ENCODE data around the gene LCE3D.
"Not testable (repeated sequence)": the region's sequence is repeated elsewhere in the genome, so short reads cannot be mapped to it uniquely, and the experiment has no call there.

LCE3D gene, protein sequence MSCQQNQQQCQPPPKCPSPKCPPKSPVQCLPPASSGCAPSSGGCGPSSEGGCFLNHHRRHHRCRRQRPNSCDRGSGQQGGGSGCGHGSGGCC

DNA sequence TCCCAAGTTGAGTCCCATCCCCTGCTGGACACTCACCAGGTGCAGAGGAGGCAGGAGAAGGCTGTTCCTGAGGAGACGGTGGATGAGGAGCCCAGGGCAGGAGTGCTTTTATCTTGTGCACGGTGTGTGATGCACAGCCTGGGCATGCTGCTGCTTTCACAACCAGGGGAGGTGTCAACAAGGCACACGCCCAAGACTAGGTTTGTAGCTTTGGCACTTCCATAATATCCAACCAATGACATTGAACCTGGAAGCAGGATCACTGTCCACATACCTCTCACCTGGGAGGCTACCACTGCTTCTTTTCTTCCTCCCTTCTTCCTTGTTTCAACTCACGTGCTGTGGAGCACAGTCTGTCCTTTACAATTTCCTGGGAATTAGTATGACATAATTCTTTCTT is at the start of gene LCE3D:
LCE3D (minus strand) TSS at position 84 of the 400 bp plus-strand sequence. CDS start 580 bp downstream, outside the sequence.
- DNase-seq: no peak

DNA sequence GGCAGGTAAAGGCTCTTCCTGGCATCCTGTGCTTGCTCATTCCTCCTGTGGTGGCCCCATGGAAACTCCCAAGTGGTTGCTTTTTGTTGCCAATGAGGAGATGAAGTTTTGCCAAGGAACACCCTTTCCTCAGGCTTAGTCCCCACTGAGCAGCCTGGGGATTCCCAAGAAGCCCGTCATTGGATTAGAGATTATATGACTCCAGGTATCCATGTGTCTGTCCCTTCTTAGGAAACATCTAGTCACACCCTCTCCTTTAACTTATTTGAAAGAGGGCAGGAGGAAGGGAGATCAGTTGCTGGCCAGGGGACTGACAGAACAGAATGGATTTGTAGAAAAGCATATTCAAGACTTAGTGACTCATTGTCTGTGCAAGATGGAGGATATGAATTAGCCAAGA is 46.4 kb upstream of the LCE3D start:
- DNase-seq: no peak

DNA sequence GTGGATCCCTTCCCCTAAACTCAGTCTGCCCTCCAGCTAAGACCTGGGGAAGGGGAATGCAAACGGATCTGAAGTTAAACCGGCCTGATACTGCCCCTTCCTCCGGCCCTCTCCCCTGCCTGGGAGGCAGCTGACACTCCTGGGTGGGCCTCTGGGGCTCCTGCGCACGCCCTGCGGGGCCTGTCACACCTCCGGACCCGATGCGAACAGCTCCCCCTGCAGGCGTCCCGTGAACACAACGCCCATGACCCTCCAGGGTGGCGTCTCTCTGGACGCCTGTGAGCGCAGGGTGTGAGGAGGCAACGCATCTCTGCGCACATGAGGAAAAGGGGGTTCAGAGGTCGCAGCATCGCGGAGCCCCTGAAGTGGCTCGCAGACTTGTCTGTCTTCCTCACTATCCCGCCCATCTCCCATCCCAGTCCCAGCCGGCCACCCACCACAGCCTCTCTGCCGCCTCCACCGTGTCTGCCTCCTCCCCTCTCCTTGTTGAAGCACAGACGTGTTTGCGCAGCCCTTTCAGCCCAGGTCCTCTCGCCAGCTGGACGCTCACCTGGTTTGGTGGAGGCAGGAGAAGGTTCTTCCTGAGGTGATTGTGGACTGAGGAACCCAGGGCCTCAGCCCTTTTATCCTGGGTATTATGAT is 43.0 kb upstream of the LCE3D start:
- no peak for DNase-seq

DNA sequence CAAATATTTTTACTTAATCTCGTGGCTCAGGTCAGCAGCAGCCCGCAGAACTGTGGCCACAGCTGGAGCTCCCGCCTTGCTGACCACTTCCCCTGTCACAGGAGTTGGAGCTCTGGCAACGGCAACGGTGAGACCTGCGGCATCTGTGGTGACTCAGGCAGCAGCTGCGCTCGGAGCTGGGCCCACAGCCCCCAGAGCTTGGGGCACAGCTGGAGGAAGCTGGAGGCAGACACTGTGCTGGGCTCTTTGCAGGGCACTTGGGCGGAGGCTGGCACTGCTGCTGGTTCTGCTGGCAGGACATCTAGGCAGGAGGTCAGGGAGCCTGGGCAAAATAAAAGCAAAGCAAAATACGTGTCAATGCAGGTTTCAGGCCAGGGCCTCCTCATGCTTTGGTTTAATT is 42.5 kb upstream of the LCE3D start, which contains the start of gene LCE3A:
LCE3A (minus strand) TSS at position 301 of the 400 bp plus-strand sequence; CDS start at position 301, 0 bp downstream.
- no peak for DNase-seq

DNA sequence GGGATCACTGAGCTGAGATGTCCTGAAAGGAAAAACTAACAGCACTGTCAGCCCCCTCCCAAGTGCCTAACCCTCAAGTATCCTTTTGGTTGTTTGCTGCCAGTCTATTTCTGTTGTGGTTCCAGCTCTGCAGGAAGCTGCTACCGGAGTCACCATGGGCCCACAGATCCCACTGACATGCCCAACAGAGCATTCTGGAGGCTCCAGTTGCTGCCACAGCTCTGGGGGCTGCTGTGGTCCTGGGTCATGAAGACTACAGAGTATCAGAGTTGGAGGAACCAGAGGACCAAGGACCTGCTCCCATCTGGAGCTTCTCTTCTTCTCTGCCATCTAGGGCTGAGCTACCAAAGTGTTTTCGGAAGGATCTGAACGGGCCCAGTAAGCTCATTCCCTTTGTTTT is 41.7 kb upstream of the LCE3D start:
- DNase-seq: no peak

DNA sequence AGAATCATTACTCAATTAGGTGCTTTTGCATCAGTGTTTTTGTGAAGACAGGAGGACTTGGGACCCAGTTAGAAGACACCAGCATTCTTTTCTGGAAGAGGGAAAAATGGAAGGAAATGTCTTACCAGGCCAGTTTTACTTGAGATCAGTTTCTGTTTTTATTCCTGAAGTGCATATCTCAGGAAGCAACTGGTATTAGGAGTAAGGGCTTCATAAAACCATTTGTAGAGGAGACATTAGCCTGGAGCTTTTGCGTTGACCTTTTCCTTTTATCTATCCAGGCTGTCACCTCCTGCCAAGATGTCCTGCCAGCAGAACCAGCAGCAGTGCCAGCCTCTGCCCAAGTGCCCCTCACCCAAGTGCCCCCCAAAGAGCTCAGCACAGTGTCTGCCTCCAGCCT is 33.2 kb upstream of the LCE3D start, which contains the start of gene LCE3B:
LCE3B (plus strand) TSS at position 301 of the 400 bp plus-strand sequence; CDS start at position 301, 0 bp downstream.
- no peak for DNase-seq

DNA sequence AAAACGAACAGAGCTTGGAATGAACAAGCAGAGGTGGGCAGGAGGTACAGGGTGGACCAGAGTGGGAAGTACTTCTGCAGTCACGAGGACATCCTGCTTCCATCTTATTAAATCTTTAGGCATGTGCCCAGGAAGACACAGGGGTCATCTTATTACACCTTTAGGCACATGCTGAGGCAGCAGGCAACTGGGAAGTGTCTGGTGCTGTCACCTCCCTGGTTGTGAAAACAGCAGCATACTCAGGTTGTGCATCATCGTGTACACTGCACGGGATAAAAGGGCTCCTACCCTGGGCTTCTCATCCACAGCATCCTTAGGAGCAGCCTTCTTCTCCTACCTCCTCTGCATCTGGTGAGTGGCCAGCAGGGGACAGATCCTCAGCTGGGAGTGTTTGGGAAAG is 19.6 kb upstream of the LCE3D start, which contains the start of gene LCE3C:
LCE3C (plus strand) TSS at position 301 of the 400 bp plus-strand sequence. CDS start 498 bp downstream, outside the sequence.
- DNase-seq: no peak

DNA sequence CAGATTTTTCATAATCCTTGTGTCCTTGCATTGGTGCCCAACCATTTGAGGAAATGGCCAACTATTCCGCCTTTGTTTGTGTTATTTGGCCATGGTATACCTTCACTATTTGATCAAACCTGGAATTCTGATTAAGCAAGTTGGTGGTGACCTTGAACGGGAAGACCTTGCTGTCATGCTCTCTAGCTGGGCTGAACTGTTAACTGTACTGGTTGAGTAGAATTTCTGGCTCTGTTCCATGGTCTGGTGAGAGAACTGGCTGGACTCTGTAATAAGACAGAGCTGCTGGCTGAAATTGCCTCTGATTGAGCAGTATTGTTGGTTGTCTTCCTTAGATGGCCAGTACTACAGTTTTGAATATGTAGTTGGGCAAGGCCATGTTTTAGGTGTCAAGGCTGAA is 16.7 kb upstream of the LCE3D start:
- DNase-seq: no peak

DNA sequence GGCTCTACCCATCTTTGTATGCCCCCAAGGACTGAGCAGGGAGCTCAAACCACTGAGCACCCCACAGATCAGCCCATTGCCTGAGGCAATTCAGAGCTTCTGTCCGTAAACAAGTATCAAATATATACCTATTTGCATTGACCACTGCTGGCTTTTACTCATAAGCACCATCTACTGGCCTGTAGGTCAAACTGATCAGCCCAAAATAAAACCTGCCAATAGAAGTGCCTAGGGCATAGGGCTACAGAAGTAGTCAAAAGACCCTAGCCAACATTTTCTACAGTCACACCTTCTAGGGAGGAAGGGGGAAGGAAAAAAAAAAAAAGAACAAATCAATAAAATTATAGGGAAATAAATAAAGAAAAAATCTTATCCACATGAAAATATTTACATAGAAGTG is 5.3 kb upstream of the LCE3D start:
- no peak for DNase-seq

DNA sequence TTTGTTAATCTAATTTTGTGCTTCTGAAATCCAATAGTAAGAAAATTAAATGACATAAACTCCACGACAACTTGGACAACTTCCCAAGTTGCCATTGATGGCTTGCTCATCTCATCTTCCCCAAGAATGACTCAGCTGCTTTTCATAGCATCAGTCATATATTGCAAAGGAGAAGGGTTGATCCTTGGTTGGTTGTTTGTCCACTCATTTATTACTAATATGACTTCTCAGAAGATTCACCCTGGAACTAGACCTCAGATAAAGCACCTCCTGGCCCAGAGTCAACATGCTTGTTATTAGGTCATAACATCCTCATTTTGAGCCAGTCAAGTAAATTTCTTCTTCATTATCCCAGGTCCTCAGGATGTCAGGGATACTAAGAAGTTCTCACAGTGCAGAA is 2.3 kb upstream of the LCE3D start:
- DNase-seq: no peak

DNA sequence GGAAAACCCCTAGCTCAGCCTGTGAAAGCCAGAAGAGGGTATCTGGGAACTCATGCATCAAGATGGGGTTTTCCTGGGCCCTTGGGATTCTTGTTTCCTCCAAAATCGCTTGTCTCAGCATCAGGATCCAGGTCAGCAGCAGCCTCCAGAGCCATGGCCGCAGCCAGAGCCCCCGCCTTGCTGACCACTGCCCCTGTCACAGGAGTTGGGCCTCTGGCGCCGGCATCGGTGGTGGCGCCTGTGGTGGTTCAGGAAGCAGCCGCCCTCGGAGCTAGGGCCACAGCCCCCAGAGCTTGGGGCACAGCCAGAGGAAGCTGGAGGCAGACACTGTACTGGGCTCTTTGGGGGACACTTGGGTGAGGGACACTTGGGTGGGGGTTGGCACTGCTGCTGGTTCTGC is 790 bp downstream of the LCE3D start:
- DNase-seq: not testable (repeated sequence)

DNA sequence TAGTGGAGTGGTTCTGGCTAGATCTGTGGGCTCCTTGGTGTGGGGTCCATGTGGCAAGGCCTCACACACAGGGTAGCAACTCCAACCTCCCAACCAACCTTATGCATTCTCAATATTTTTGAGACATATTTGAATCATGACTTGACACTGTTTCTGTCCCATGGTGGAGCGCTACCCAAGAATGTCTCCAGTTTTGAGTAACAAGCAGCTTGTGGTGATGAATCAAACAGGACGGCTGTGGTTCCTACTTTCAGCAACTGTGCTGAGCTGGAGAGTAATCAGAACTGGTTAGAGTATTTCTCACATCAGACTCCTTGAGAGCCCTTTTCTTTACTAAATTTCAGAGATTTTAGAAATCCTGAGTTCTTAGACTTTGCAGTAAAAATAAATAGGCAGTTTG is 3.1 kb downstream of the LCE3D start:
- DNase-seq: no peak

DNA sequence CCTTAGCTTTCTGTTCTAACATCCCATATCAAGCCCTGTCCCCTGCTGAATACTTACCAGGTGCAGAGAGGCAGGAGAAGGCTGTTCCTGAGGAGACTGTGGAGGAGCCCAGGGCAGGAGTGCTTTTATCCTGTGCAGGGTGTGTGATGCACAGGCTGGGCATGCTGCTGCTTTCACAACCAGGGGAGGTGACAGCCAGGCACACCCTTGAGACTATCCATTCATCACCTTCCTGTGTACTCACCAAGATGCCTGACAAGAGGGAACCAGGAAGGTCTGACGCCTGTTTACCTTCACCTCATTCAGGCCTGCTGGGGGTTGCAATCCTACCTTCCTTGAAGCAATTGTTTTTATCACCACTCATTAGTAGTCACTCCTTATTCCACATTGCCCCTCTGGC is 13.6 kb downstream of the LCE3D start, which contains the start of gene LCE3E:
LCE3E (minus strand) TSS at position 100 of the 400 bp plus-strand sequence. CDS start 572 bp downstream, outside the sequence.
- DNase-seq: no peak

DNA sequence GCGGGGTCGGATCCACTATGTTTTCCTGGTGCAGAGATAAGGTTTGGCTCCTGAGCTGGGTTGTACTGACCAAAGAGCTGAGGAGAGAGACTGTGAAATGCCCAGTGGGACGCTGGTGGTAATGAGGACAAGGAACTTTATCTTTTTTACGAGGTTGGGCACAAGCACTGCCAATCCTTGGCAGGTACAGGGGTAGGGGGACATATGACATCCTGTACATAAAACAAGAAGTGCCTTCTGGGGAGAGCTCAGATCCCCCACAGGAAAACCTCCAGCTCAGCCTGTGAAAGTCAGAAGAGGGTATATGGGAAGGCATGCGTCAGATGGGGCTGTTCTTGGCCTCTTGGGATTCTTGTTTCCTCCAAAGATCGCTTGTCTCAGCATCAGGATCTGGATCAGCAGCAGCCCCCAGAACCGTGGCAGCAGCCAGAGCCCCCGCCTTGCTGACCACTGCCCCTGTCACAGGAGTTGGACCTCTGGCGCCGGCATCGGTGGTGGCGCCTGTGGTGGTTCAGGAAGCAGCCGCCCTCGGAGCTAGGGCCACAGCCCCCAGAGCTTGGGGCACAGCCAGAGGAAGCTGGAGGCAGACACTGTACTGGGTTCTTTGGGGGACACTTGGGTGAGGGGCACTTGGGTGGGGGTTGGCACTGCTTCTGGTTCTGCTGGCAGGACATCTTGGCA is 14.6 kb downstream of the LCE3D start:
- no peak for DNase-seq

DNA sequence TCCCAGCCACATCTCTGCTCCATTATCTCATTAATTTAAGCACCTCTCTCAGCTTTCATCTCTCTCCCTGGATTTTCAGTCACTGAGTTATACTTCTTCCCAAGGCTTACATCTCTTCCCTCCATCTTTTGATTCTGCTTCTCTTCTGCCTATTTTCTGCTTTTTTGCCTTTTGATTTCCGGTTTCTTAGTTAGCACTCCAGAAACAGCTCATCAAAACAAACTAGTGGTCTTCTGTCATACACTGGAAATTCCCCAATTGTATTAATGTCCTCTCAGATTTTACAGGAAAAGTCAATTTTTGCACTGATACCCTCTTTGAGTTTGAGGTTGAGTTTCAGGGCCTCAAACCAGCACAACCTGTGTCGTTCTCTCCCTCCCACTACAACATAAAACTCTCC is 15.2 kb downstream of the LCE3D start:
- DNase-seq: no peak

DNA sequence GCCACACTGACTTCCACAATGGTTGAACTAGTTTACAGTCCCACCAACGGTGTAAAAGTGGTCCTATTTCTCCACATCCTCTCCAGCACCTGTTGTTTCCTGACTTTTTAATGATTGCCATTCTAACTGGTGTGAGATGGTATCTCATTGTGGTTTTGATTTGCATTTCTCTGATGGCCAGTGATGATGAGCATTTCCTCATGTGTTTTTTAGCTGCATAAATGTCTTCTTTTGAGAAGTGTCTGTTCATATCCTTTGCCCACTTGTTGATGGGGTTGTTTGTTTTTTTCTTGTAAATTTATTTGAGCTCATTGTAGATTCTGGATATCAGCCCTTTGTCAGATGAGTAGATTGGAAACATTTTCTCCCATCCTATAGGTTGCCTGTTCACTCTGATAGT is 32.0 kb downstream of the LCE3D start:
- DNase-seq: not testable (repeated sequence)

DNA sequence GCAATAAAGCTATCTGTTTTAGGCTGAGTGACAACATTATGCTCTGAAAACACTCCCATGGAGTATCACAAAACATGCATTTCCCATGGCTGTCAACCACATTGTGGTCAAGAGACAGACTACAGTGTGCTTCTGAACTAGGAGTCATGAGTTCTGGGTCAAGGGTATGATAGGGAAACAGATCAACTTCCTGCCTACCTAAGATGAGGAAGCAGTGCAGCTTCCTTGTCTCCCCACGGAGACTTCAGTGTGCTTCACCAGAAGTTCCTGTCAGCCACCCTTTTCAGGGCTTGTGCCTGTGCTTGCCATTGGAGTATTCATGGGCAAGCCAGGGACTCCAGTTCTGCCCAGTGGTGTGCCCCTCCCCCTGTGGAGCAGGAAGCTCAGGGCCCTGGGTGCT is 33.6 kb downstream of the LCE3D start:
- no peak for DNase-seq

DNA sequence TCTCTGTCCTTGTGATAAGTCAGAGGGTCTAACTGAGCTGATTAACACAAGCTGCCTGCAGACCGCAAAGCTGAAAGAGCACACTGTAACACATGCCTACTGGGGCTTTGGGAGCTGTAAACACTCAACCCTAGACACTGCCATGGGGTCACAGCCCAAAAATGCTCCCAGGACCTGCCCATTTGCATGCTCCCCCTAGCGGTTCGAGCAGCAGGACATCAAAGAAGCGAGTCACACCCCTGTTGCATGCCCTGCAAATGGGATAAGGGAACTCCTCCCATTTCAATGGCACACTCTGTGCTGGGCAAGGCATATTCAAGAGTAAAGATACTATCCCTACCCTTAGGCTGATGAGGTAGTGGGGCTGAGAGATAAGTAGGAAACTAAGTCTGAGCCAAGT is 36.5 kb downstream of the LCE3D start:
- no peak for DNase-seq

DNA sequence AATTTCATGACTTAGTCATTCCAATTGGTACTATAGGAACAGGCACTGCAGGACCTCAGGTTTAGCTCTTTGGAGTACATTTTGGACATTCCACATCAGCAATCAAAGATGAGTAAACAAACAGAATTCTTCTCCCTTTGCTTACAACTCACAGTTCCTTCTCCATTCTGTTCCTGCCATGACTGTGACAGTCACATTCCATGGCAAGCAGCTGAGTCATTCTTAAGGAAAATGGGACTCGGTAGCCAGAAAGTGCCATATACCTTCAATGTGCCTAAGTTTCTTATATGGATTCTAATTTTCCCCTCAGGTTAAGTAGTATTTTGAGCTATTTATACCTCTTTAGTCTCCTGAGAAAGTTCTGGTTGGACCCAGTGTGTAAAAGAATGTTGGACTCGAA is 40.4 kb downstream of the LCE3D start:
- no peak for DNase-seq

DNA sequence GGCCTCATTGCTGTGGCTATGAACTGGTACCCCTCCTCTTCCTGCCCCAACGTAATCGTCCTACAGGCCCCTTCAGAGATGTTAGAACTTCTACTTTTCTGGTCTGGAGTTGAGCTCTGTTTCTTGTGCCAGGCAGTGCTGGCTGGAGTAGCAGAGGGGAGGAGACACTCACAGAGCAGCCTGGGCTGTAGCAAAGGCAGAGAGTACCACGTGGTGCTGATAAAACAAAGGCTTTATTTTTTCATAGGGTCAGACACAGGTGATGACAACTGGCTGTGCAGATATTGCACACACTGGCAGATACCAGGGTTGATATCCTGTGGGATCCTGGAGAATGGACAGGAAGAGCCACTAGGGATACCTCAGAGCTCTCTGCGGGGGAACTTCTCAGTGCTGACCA is 42.8 kb downstream of the LCE3D start:
- no peak for DNase-seq

DNA sequence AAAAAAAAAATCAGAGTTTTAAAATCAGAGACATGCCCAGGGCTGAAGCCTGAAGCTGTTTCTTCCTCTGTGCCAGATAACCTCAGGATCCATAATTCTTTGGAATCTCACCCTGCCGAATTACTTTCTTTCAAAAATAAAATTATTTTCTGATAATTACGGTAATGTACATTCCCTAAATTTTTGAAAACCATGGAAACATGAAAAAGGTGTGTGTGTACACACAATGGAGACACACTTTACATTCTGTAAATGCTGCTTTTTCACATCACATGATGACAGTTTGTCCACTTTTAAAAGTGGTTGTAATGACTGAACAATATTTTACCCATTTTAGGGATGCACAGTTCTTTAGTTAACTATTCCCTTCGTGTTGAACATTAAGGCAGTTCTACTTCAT is 44.5 kb downstream of the LCE3D start:
- no peak for DNase-seq

DNA sequence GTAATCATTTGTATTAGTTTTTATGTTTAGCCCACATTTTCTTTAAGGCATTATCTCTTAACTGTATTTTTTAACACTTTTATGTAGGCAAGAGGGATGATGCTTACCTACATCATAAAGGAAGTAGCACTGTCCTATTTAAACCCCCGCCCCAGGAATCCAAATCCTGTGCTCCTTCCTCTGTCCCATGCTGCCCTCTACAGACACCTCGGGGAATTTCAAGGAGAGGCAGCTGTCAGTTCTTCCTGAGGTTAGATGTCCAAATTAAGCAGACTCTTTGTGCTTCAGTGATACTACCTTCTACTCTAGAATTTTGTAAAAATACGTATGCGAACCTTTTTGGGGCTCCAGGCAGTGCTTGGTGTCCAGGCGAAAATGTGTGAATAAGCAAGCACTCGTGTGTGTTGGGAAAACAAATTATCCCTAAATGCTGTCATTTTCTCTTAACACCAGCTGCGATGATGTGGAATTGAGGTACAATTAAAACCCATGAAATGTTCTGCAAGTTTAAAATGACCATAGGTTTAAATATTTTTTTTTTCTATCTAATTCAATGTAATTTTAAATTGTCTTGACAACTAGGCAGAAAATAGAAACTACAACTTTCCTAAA is 46.9 kb downstream of the LCE3D start:
- peak; percentile 28 to 61 for DNase-seq
